ENCODE measurements around the gene HOXB6. TPM values are rescaled to one million over a fixed set of nuclear protein-coding genes. Genes with fewer than 3 reads are reported as not detected.

HOXB6 gene
- polyA plus RNA-seq, 3 donors, result not detected

DNA sequence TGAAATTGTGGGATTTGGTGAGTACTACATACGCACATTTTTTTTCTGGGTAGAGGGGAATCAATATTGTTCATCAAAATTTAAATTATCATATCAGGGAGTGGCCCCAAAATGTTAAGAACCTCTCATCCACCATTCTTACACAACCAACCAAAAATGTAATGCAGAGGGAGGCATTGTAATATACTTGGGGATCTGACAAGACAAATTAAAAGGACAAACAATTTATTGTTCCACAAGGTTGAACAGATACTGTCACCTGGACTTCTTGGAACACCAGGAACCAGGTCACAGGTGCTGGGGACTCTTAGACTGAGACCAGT is 36.0 kb upstream of the HOXB6 start:
- no peak overlapping the region for H3K9ac ChIP-seq (ENCODE audit: insufficient read depth, low read length, poor library complexity, severe bottlenecking)
- DNase-seq, result no peak
- intact Hi-C loops (cut with micrococcal nuclease), result no loop called here
- H3K79me2 ChIP-seq (ENCODE audit: insufficient read depth, low read length), result no peaks in the 10 kb centered on the region
- H3K4me3 ChIP-seq (replicated peaks in 1 of 3; ENCODE audit: low read depth in 2 of 3, low read length in 3 of 3), result no peak overlapping the region
- no peaks in the 10 kb centered on the region for H4K20me1 ChIP-seq (ENCODE audit: insufficient read depth, low read length)
- H3K27ac Mint-ChIP-seq, result no peak overlapping the region
- H3K27me3 ChIP-seq (ENCODE audit: control insufficient read depth in 2 of 2, insufficient read depth in 2 of 2, low read length in 2 of 2), result peaks cover 93 to 100% of the 10 kb centered on the region in 2 donors
- peaks cover 0 to 22% of the 10 kb centered on the region in 2 donors for H3K9me3 ChIP-seq (replicated peaks in 1 of 2; ENCODE audit: control insufficient read depth in 1 of 2, insufficient read depth in 1 of 2, low read length in 2 of 2)
- H3K4me3 Mint-ChIP-seq, result peak overlapping the region in 1 of 2 donors; percentile 2
- WGBS (ENCODE audit: insufficient coverage), result no CpG with 5 or more reads among the region's 1 CpG
- no peak overlapping the region for H3K27ac ChIP-seq (ENCODE audit: low read depth in 1 of 2, low read length in 2 of 2)
- H3K36me3 ChIP-seq (replicated peaks in 1 of 2; ENCODE audit: control insufficient read depth in 1 of 2, insufficient read depth in 2 of 2, low read length in 2 of 2), result no peaks in the 10 kb centered on the region
- peaks cover 8% of the 10 kb centered on the region for H3K4me1 Mint-ChIP-seq
- TF ChIP-seq, protein P1, sequence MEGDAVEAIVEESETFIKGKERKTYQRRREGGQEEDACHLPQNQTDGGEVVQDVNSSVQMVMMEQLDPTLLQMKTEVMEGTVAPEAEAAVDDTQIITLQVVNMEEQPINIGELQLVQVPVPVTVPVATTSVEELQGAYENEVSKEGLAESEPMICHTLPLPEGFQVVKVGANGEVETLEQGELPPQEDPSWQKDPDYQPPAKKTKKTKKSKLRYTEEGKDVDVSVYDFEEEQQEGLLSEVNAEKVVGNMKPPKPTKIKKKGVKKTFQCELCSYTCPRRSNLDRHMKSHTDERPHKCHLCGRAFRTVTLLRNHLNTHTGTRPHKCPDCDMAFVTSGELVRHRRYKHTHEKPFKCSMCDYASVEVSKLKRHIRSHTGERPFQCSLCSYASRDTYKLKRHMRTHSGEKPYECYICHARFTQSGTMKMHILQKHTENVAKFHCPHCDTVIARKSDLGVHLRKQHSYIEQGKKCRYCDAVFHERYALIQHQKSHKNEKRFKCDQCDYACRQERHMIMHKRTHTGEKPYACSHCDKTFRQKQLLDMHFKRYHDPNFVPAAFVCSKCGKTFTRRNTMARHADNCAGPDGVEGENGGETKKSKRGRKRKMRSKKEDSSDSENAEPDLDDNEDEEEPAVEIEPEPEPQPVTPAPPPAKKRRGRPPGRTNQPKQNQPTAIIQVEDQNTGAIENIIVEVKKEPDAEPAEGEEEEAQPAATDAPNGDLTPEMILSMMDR (IDR thresholded peaks at IDR 0.05), result no peak
- H3K36me3 Mint-ChIP-seq, result peaks cover 0 to 3% of the 10 kb centered on the region in 2 donors
- H2AFZ ChIP-seq (ENCODE audit: insufficient read depth, low read depth, low read length, poor library complexity, severe bottlenecking), result no peak overlapping the region
- peaks cover 0 to 30% (median 5%) of the 10 kb centered on the region in 7 donors for H3K9me3 Mint-ChIP-seq
- H3K4me2 ChIP-seq (replicated peaks; ENCODE audit: extremely low read depth, low read length, poor library complexity, severe bottlenecking), result no peak overlapping the region
- no peaks in the 10 kb centered on the region for H3K4me1 ChIP-seq (ENCODE audit: control insufficient read depth in 1 of 2, insufficient read depth in 2 of 2, low read length in 2 of 2)
- peaks cover 93 to 99% (median 96%) of the 10 kb centered on the region in 3 donors for H3K27me3 Mint-ChIP-seq (ENCODE audit: low read depth in 3 of 3)

DNA sequence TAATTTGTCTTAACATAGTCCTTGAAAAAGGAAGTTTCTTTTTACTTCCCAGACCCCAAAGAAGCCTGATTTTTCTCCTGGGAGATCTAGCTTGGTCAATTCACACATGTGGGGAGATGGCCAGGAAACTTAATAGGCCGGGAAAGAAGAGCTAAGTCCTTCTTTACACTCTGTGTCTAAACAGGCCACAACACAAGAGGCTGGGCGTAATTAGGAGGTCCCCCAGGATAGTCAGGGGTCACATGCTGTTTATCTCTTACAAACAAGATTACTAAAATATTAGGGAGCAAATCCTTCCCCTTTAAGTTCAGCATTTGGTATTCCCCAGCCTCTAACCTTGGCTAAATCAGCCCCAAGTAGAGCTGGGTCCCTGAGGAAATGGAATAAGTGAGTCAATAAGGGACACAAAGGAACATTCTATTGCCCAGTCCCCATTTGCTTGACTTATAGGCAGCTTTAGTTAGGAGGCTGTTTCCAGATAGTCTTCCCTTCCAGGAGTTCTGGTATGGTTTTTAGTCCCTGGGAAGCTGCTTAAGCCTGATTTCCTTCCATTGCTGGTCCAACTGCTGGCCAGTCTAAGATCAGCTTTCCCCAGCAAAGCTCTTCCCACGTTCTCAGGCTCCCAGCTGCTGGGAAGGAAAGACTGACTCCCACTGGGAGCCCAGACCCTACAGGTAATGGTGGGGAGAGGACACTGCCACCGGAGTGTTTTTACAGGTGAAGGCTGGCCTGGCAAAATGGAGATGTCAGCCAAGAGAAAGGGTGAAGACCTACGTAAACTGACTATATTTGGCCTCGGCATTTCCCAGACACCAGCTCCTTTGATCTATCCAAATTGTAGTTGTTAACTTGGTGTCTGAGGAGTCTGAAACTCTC is 35.4 kb upstream of the HOXB6 start:
- WGBS (ENCODE audit: insufficient coverage), result 100% methylated on average over 1 of the region's 6 CpGs
- H3K4me2 ChIP-seq (replicated peaks; ENCODE audit: extremely low read depth, low read length, poor library complexity, severe bottlenecking), result no peak overlapping the region
- H3K79me2 ChIP-seq (ENCODE audit: insufficient read depth, low read length), result no peaks in the 10 kb centered on the region
- H3K4me1 Mint-ChIP-seq, result peaks cover 8% of the 10 kb centered on the region
- peaks cover 0 to 3% of the 10 kb centered on the region in 2 donors for H3K36me3 Mint-ChIP-seq
- H3K27ac Mint-ChIP-seq, result no peak overlapping the region
- no peak overlapping the region for H3K4me3 ChIP-seq (replicated peaks in 1 of 3; ENCODE audit: low read depth in 2 of 3, low read length in 3 of 3)
- no peaks in the 10 kb centered on the region for H3K36me3 ChIP-seq (replicated peaks in 1 of 2; ENCODE audit: control insufficient read depth in 1 of 2, insufficient read depth in 2 of 2, low read length in 2 of 2)
- no peak overlapping the region for H2AFZ ChIP-seq (ENCODE audit: insufficient read depth, low read depth, low read length, poor library complexity, severe bottlenecking)
- peaks cover 0 to 27% of the 10 kb centered on the region in 2 donors for H3K9me3 ChIP-seq (replicated peaks in 1 of 2; ENCODE audit: control insufficient read depth in 1 of 2, insufficient read depth in 1 of 2, low read length in 2 of 2)
- no peak overlapping the region for H3K9ac ChIP-seq (ENCODE audit: insufficient read depth, low read length, poor library complexity, severe bottlenecking)
- H3K4me1 ChIP-seq (ENCODE audit: control insufficient read depth in 1 of 2, insufficient read depth in 2 of 2, low read length in 2 of 2), result no peaks in the 10 kb centered on the region
- no peak for DNase-seq
- H3K27me3 Mint-ChIP-seq (ENCODE audit: low read depth in 3 of 3), result peaks cover 93 to 99% (median 98%) of the 10 kb centered on the region in 3 donors
- H3K4me3 Mint-ChIP-seq, result peak overlapping the region in 1 of 2 donors; percentile 17
- peaks cover 93 to 100% of the 10 kb centered on the region in 2 donors for H3K27me3 ChIP-seq (ENCODE audit: control insufficient read depth in 2 of 2, insufficient read depth in 2 of 2, low read length in 2 of 2)
- TF ChIP-seq, protein P1 (IDR thresholded peaks at IDR 0.05), result no peak
- H4K20me1 ChIP-seq (ENCODE audit: insufficient read depth, low read length), result no peaks in the 10 kb centered on the region
- intact Hi-C loops (cut with micrococcal nuclease), result no loop called here
- H3K9me3 Mint-ChIP-seq, result peaks cover 0 to 29% (median 5%) of the 10 kb centered on the region in 7 donors
- no peak overlapping the region for H3K27ac ChIP-seq (ENCODE audit: low read depth in 1 of 2, low read length in 2 of 2)

All from CD14-positive monocyte (primary cell).